HCT116 (cell line): ENCODE data around the gene LIN7C. TPM values are rescaled to one million over a fixed set of nuclear protein-coding genes. Genes with fewer than 3 reads are reported as not detected.

Experiments used
- ATAC-seq: fragments of 200-7000 bp; cut with Tn5 transposase; 2 replicates; pipeline ENCODE4 v1.9.1; 2020; ENCODE audit warnings: mild to moderate bottlenecking, moderate library complexity
- BruUV-seq: library from RNA; stranded (reverse); fragments of 400-500 nt; replicated peaks from 2 replicates; lab custom pipeline; 2021; lab: Mats Ljungman, UMichigan
- CTCF ChIA-PET: fragments of 300-600 bp; sonication (Branson Sonifier 250); formaldehyde crosslinking; loops from one replicate; lab custom pipeline; 2021; ENCODE audit warnings: antibody characterized with exemption; lab: Charles Lee
- POLR2A ChIA-PET: fragments of 300-600, 350-600 bp; sonication (Branson Sonifier 250); formaldehyde crosslinking; loops from one replicate; lab custom pipeline; 2021; ENCODE audit warnings: antibody characterized with exemption; lab: Charles Lee
- RAD21 ChIA-PET, 2 experiments: fragments of 300-600 bp; sonication (Branson Sonifier 250); formaldehyde crosslinking; loops; one replicate each; lab custom pipeline; 2023; ENCODE audit warnings: low total read pairs in 2 of 2; ENCODE audit not compliant: uncharacterized antibody in 2 of 2, unreplicated experiment in 2 of 2, low non-redundant PET in 1 of 2; lab: Charles Lee
- DNase-seq: peaks from one replicate; pipeline ENCODE4 v3.0.0-alpha.2; 2010; ENCODE audit warnings: low read depth, low spot score
- H2AFZ ChIP-seq: fragments of 200-600 bp; shearing (Covaris generic), sonication (generic); 2 replicates; pipeline ENCODE4 v1.6.1; 2017; ENCODE audit warnings: low read depth, mixed run types, mixed read lengths, antibody characterized with exemption, low read length; ENCODE audit not compliant: poor library complexity, severe bottlenecking
- H3K27ac ChIP-seq: 2 replicates; pipeline ENCODE4 v1.5.1; 2012; ENCODE audit warnings: low read depth, low read length
- H3K27me3 ChIP-seq: fragments of 200-600 bp; sonication (generic); 2 replicates; pipeline ENCODE4 v1.6.1; 2016; ENCODE audit warnings: mixed run types, low read length, mixed read lengths; ENCODE audit not compliant: insufficient read depth
- H3K36me3 ChIP-seq, 2 experiments: fragments of 200-500 bp in 1 of 2; fragments of 200-600 bp in 1 of 2; sonication (Bioruptor generic) in 1 of 2; sonication (generic) in 1 of 2; 2 replicates each; pipeline versions ENCODE4 v1.5.1 to v1.6.1; 2014 to 2016; ENCODE audit warnings: low read length in 2 of 2, inconsistent platforms in 1 of 2, mixed read lengths in 1 of 2, mixed run types in 1 of 2; ENCODE audit not compliant: insufficient read depth in 2 of 2, control insufficient read depth in 1 of 2
- H3K4me1 ChIP-seq, 2 experiments: fragments of 200-600 bp in 1 of 2; sonication (generic) in 1 of 2; 2 replicates each; pipeline versions ENCODE4 v1.5.1 to v1.6.1; 2012 to 2017; ENCODE audit warnings: low read length in 2 of 2, inconsistent platforms in 1 of 2, mild to moderate bottlenecking in 1 of 2, mixed read lengths in 1 of 2, mixed run types in 1 of 2, moderate library complexity in 1 of 2; ENCODE audit not compliant: insufficient read depth in 2 of 2, control insufficient read depth in 1 of 2
- H3K4me2 ChIP-seq: fragments of 200-600 bp; sonication (generic); 2 replicates; pipeline ENCODE4 v1.6.1; 2017; ENCODE audit warnings: mixed run types, low read length, mixed read lengths
- H3K4me3 ChIP-seq, 2 experiments: fragments of 200-600 bp in 1 of 2; sonication (generic) in 1 of 2; replicated peaks in 1 of 2; 2 replicates each; pipeline ENCODE4 v1.5.1; 2011 to 2016; ENCODE audit warnings: low read length in 2 of 2, control low read depth in 1 of 2, low read depth in 1 of 2, mild to moderate bottlenecking in 1 of 2, mixed read lengths in 1 of 2, mixed run types in 1 of 2
- H3K79me2 ChIP-seq: fragments of 200-600 bp; sonication (generic); 2 replicates; pipeline ENCODE4 v1.6.1; 2017; ENCODE audit warnings: mild to moderate bottlenecking, mixed run types, low read length, moderate library complexity, mixed read lengths; ENCODE audit not compliant: insufficient read depth
- H3K9ac ChIP-seq: fragments of 200-600 bp; sonication (generic); 2 replicates; pipeline ENCODE4 v1.6.1; 2016; ENCODE audit warnings: low read length, mixed read lengths
- H3K9me2 ChIP-seq: fragments of 200-600 bp; sonication (generic), shearing (Covaris generic); 2 replicates; pipeline ENCODE4 v1.6.1; 2017; ENCODE audit warnings: mixed run types, mild to moderate bottlenecking, moderate library complexity; ENCODE audit not compliant: insufficient read depth
- H3K9me3 ChIP-seq, 2 experiments: fragments of 200-500 bp in 1 of 2; fragments of 200-600 bp in 1 of 2; sonication (Bioruptor generic) in 1 of 2; sonication (generic) in 1 of 2; 2 replicates each; pipeline ENCODE4 v1.6.1; 2014 to 2017; ENCODE audit warnings: low read length in 2 of 2, mixed read lengths in 2 of 2, inconsistent platforms in 1 of 2, low read depth in 1 of 2, mild to moderate bottlenecking in 1 of 2, mixed run types in 1 of 2, moderate library complexity in 1 of 2; ENCODE audit not compliant: control insufficient read depth in 1 of 2, insufficient read depth in 1 of 2
- H4K20me1 ChIP-seq: fragments of 200-600 bp; sonication (generic), shearing (Covaris generic); 2 replicates; pipeline ENCODE4 v1.6.1; 2017; ENCODE audit warnings: mixed run types, mild to moderate bottlenecking, moderate library complexity; ENCODE audit not compliant: insufficient read depth
- CEBPB ChIP-seq: IDR thresholded peaks from 2 replicates; pipeline ENCODE4 v1.6.1; 2012; ENCODE audit warnings: low read depth
- EZH2 ChIP-seq: fragments of 200-600 bp; sonication (generic); IDR thresholded peaks from 2 replicates; pipeline ENCODE4 v1.6.1; 2017; ENCODE audit warnings: antibody characterized with exemption, mixed run types
- EZH2phosphoT487 ChIP-seq: fragments of 200-600 bp; IDR thresholded peaks from 2 replicates; pipeline ENCODE4 v1.6.1; 2018; ENCODE audit warnings: antibody characterized with exemption, borderline replicate concordance
- FOSL1 ChIP-seq: IDR thresholded peaks from 2 replicates; pipeline ENCODE4 v1.6.1; 2012; ENCODE audit warnings: low read depth
- POLR2A ChIP-seq: IDR thresholded peaks from 2 replicates; pipeline ENCODE4 v1.7.0; 2011; ENCODE audit warnings: borderline replicate concordance; ENCODE audit not compliant: insufficient read depth, insufficient read length; ENCODE audit errors: extremely low read depth
- POLR2AphosphoS5 ChIP-seq: IDR thresholded peaks from 2 replicates; pipeline ENCODE4 v1.6.1; 2011; ENCODE audit warnings: mild to moderate bottlenecking, low read depth, low read length, moderate library complexity
- RAD21 ChIP-seq: IDR thresholded peaks from 2 replicates; pipeline ENCODE4 v1.6.1; 2012; ENCODE audit warnings: low read depth, mild to moderate bottlenecking
- SIN3A ChIP-seq: IDR thresholded peaks from 2 replicates; pipeline ENCODE4 v1.6.1; 2012; ENCODE audit warnings: low read depth
- SP1 ChIP-seq: IDR thresholded peaks from 2 replicates; pipeline ENCODE4 v1.6.1; 2012; ENCODE audit warnings: low read depth
- SRF ChIP-seq: IDR thresholded peaks from 2 replicates; pipeline ENCODE4 v1.6.1; 2012; ENCODE audit warnings: low read depth
- YY1 ChIP-seq: IDR thresholded peaks from 2 replicates; pipeline ENCODE4 v1.6.1; 2011; ENCODE audit warnings: low read length, low read depth, moderate library complexity, mild to moderate bottlenecking; ENCODE audit not compliant: insufficient replicate concordance; ENCODE audit errors: extremely low read depth
- ZFX ChIP-seq: fragments of 450-650 bp; IDR thresholded peaks from 2 replicates; pipeline ENCODE4 v1.6.1; 2017
- intact Hi-C: fragments of 100-400 bp; cut with micrococcal nuclease; formaldehyde crosslinking; loops from 2 replicates; pipeline ENCODE4 v1.10.0; 2022
- total RNA-seq: library from RNA; stranded (reverse); gene quantifications from one replicate; pipeline ENCODE4 v1.2.1, GENCODE V29; 2021; ENCODE audit not compliant: unreplicated experiment
- TF ChIP-seq, protein P1 (sequence below): IDR thresholded peaks from 2 replicates; pipeline ENCODE4 v1.6.1; 2011; ENCODE audit warnings: mild to moderate bottlenecking, low read length, moderate library complexity; ENCODE audit not compliant: insufficient replicate concordance; ENCODE audit errors: extremely low read depth
- TF ChIP-seq, protein P2 (sequence below), 3 experiments: fragments of 200-600 bp in 1 of 3; sonication (generic) in 1 of 3; IDR thresholded peaks in 2 of 3; conservative IDR thresholded peaks in 1 of 3; 2 replicates each; pipeline ENCODE4 v1.5.1; 2012 to 2017; ENCODE audit warnings: low read depth in 2 of 3, low read length in 2 of 3, antibody characterized with exemption in 1 of 3, borderline replicate concordance in 1 of 3, control low read depth in 1 of 3, mild to moderate bottlenecking in 1 of 3, mixed read lengths in 1 of 3, mixed run types in 1 of 3, moderate library complexity in 1 of 3; ENCODE audit not compliant: insufficient read depth in 1 of 3
- TF ChIP-seq, protein P3 (sequence below): IDR thresholded peaks from 2 replicates; pipeline ENCODE4 v1.6.1; 2012
- TF ChIP-seq, protein P4 (sequence below): IDR thresholded peaks from 2 replicates; pipeline ENCODE4 v1.6.1; 2012; ENCODE audit warnings: low read depth

Gene LIN7C
- total RNA-seq, 1 experiment from 2014 or later = 48.2 TPM

DNA sequence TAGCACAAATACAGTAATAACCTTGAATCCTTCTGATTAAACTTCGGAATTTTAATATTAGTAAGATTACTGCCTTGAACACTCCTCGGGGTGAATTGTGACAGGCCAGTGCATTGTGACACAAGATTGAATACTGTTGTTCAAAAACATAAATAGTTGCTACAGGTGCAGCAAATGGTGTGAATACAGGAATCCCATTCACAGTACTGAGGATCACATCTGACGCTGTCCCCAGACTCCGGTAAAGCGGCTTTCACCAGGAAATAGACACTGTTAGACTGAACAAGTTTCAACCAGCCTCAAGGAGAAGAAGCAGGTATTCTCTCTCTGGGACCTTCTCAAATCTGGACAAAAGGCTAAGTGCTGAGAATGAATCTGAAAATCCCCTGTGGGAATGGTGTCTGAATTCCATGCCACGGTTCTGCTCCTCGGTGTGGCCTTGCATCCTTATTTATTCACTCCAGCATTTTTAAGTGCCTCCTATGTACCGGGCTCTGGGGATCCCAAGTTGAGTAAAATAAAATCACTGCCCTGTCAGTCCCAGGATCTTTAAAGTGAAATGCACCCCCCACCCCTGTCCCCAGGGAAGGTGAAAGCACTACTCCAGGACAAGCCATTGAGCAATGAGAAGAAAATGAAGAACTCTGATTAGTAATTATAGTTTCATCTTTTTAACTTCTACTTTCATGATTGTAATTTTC lies 37.4 kb downstream of the LIN7C start (continued):
- TF ChIP-seq, protein P1, sequence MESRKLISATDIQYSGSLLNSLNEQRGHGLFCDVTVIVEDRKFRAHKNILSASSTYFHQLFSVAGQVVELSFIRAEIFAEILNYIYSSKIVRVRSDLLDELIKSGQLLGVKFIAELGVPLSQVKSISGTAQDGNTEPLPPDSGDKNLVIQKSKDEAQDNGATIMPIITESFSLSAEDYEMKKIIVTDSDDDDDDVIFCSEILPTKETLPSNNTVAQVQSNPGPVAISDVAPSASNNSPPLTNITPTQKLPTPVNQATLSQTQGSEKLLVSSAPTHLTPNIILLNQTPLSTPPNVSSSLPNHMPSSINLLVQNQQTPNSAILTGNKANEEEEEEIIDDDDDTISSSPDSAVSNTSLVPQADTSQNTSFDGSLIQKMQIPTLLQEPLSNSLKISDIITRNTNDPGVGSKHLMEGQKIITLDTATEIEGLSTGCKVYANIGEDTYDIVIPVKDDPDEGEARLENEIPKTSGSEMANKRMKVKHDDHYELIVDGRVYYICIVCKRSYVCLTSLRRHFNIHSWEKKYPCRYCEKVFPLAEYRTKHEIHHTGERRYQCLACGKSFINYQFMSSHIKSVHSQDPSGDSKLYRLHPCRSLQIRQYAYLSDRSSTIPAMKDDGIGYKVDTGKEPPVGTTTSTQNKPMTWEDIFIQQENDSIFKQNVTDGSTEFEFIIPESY = no peak

DNA sequence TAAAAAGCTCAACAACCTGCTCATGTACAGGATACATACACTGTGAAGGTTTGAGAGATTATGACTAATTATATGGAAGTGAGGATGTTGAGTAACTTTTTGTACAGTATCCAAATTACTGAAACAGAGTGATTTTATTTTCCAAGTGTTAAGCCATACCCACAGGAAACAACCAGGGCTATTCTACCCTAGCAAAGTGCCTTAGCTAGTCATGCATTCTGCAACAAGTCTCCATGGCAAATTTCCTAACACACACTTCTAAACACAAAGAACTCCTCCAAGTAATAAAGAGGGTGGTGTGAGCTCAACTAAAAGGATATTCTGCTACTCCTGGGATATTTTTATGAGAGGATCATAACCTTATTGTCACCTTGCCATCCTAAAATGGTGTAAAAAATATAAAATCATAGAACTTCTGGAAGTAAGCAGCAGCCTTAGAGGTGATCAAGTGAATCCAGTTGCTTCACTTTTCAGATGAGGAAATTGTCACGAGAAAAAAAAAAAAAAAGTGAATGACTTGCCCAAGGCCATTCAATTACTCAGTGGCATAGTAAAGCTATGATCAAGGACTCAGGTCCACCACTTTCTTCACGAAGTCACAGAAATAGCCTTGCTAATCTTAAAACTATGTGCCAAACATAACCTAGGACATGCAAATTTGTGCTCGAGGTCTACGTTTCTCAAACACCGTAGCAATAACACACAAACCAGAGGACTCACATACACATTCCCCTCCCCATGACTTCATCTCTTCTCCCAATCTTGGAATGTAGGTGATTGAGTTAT lies 38.2 kb downstream of the LIN7C start:
- Histone ChIP-seq H2AFZ (no peak overlapping the region), H4K20me1 (no peaks in the 10 kb centered on the region), H3K9ac (no peak overlapping the region), H3K9me3 (no peaks in the 10 kb centered on the region), H3K27ac (no peak overlapping the region), H3K36me3 (no peaks in the 10 kb centered on the region), H3K79me2 (no peaks in the 10 kb centered on the region), H3K4me2 (no peak overlapping the region), H3K4me3 (no peak overlapping the region), H3K4me1 (peaks cover 7 to 25% of the 10 kb centered on the region in 2 experiments; a peak in 3 of 4 replicates), H3K27me3 (no peaks in the 10 kb centered on the region), H3K9me2 (no peaks in the 10 kb centered on the region)
- BruUV-seq = no TSS peak
- DNase-seq = no peak
- intact Hi-C loops = no loop called here
- RAD21 ChIA-PET = no interaction called here
- POLR2A ChIA-PET = no interaction called here
- no peak for ATAC-seq
- CTCF ChIA-PET = no interaction called here
- TF ChIP-seq, protein P2, sequence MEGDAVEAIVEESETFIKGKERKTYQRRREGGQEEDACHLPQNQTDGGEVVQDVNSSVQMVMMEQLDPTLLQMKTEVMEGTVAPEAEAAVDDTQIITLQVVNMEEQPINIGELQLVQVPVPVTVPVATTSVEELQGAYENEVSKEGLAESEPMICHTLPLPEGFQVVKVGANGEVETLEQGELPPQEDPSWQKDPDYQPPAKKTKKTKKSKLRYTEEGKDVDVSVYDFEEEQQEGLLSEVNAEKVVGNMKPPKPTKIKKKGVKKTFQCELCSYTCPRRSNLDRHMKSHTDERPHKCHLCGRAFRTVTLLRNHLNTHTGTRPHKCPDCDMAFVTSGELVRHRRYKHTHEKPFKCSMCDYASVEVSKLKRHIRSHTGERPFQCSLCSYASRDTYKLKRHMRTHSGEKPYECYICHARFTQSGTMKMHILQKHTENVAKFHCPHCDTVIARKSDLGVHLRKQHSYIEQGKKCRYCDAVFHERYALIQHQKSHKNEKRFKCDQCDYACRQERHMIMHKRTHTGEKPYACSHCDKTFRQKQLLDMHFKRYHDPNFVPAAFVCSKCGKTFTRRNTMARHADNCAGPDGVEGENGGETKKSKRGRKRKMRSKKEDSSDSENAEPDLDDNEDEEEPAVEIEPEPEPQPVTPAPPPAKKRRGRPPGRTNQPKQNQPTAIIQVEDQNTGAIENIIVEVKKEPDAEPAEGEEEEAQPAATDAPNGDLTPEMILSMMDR (IDR thresholded peaks at IDR 0.05 in 2 of 3, conservative IDR thresholded peaks at IDR 0.05 in 1 of 3; ENCODE audit: borderline replicate concordance in 1 of 3, insufficient read depth in 1 of 3, low read depth in 2 of 3, low read length in 2 of 3) = no peak
- TF ChIP-seq RAD21 (no peak), EZH2phosphoT487 (no peak), EZH2 (no peak), SRF (no peak), FOSL1 (no peak), SP1 (no peak), POLR2A (no peak), YY1 (no peak), SIN3A (no peak), ZFX (no peak), CEBPB (no peak), POLR2AphosphoS5 (no peak)
- TF ChIP-seq, protein P3, sequence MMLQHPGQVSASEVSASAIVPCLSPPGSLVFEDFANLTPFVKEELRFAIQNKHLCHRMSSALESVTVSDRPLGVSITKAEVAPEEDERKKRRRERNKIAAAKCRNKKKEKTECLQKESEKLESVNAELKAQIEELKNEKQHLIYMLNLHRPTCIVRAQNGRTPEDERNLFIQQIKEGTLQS = no peak
- TF ChIP-seq, protein P4, sequence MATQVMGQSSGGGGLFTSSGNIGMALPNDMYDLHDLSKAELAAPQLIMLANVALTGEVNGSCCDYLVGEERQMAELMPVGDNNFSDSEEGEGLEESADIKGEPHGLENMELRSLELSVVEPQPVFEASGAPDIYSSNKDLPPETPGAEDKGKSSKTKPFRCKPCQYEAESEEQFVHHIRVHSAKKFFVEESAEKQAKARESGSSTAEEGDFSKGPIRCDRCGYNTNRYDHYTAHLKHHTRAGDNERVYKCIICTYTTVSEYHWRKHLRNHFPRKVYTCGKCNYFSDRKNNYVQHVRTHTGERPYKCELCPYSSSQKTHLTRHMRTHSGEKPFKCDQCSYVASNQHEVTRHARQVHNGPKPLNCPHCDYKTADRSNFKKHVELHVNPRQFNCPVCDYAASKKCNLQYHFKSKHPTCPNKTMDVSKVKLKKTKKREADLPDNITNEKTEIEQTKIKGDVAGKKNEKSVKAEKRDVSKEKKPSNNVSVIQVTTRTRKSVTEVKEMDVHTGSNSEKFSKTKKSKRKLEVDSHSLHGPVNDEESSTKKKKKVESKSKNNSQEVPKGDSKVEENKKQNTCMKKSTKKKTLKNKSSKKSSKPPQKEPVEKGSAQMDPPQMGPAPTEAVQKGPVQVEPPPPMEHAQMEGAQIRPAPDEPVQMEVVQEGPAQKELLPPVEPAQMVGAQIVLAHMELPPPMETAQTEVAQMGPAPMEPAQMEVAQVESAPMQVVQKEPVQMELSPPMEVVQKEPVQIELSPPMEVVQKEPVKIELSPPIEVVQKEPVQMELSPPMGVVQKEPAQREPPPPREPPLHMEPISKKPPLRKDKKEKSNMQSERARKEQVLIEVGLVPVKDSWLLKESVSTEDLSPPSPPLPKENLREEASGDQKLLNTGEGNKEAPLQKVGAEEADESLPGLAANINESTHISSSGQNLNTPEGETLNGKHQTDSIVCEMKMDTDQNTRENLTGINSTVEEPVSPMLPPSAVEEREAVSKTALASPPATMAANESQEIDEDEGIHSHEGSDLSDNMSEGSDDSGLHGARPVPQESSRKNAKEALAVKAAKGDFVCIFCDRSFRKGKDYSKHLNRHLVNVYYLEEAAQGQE = no peak
